H9 (cell line): ENCODE data around the gene RSPRY1. TPM values are rescaled to one million over a fixed set of nuclear protein-coding genes. Genes with fewer than 3 reads are reported as not detected.

ENCODE experiments used
- DNase-seq: peaks from one replicate; pipeline ENCODE4 v3.0.0-alpha.2; 2017
- H2AFZ ChIP-seq: one replicate; pipeline ENCODE4 v1.6.1; 2013; ENCODE audit warnings: mild to moderate bottlenecking, low read length, control low read depth, moderate library complexity
- H2AK5ac ChIP-seq: 2 replicates; pipeline ENCODE4 v1.6.1; 2013; ENCODE audit warnings: low read length, control low read depth, mixed read lengths; ENCODE audit not compliant: insufficient read length
- H2BK120ac ChIP-seq: one replicate; pipeline ENCODE4 v1.6.1; 2013; ENCODE audit warnings: low read depth, mild to moderate bottlenecking, low read length, control low read depth, inconsistent platforms; ENCODE audit not compliant: poor library complexity, severe bottlenecking
- H2BK12ac ChIP-seq: 2 replicates; pipeline ENCODE4 v1.6.1; 2013; ENCODE audit warnings: low read length, control low read depth, mixed read lengths, low read depth; ENCODE audit not compliant: insufficient read length
- H2BK15ac ChIP-seq: 2 replicates; pipeline ENCODE4 v1.6.1; 2013; ENCODE audit warnings: low read depth, low read length, control low read depth
- H2BK20ac ChIP-seq: one replicate; pipeline ENCODE4 v1.6.1; 2013; ENCODE audit warnings: low read depth, mild to moderate bottlenecking, low read length, control low read depth, inconsistent platforms; ENCODE audit not compliant: poor library complexity, severe bottlenecking
- H2BK5ac ChIP-seq: 2 replicates; pipeline ENCODE4 v1.6.1; 2013; ENCODE audit warnings: low read length, control low read depth, mixed read lengths; ENCODE audit not compliant: insufficient read length
- H3K14ac ChIP-seq: 2 replicates; pipeline ENCODE4 v1.6.1; 2013; ENCODE audit warnings: low read length, control low read depth; ENCODE audit not compliant: insufficient read depth
- H3K18ac ChIP-seq: 2 replicates; pipeline ENCODE4 v1.6.1; 2013; ENCODE audit warnings: low read depth, mild to moderate bottlenecking, mixed read lengths, low read length, control low read depth; ENCODE audit not compliant: insufficient read length
- H3K23ac ChIP-seq: 2 replicates; pipeline ENCODE4 v1.6.1; 2013; ENCODE audit warnings: low read length, control low read depth, mixed read lengths, low read depth; ENCODE audit not compliant: insufficient read length
- H3K23me2 ChIP-seq: 2 replicates; pipeline ENCODE4 v1.6.1; 2013; ENCODE audit warnings: low read depth, mild to moderate bottlenecking, mixed read lengths, low read length, control low read depth; ENCODE audit not compliant: insufficient read length, poor library complexity, severe bottlenecking
- H3K27ac ChIP-seq: 2 replicates; pipeline ENCODE4 v1.5.1; 2013; ENCODE audit warnings: low read length, control low read depth, mixed read lengths, low read depth; ENCODE audit not compliant: insufficient read length
- H3K27me3 ChIP-seq: 2 replicates; pipeline ENCODE4 v1.6.1; 2013; ENCODE audit warnings: low read length, control low read depth, inconsistent platforms; ENCODE audit not compliant: insufficient read depth
- H3K4ac ChIP-seq: 2 replicates; pipeline ENCODE4 v1.6.1; 2013; ENCODE audit warnings: low read depth, mild to moderate bottlenecking, control low read depth, inconsistent platforms, low read length, moderate library complexity
- H3K4me1 ChIP-seq: 2 replicates; pipeline ENCODE4 v1.6.1; 2013; ENCODE audit warnings: low read length, control low read depth, inconsistent platforms; ENCODE audit not compliant: insufficient read depth
- H3K4me2 ChIP-seq: 2 replicates; pipeline ENCODE4 v1.6.1; 2013; ENCODE audit warnings: low read length, control low read depth, mixed read lengths; ENCODE audit not compliant: insufficient read length, insufficient read depth
- H3K56ac ChIP-seq: 2 replicates; pipeline ENCODE4 v1.6.1; 2013; ENCODE audit warnings: low read depth, mild to moderate bottlenecking, mixed read lengths, low read length, control low read depth; ENCODE audit not compliant: insufficient read length
- H3K79me1 ChIP-seq: 2 replicates; pipeline ENCODE4 v1.6.1; 2013; ENCODE audit warnings: low read depth, mild to moderate bottlenecking, moderate library complexity, low read length, control low read depth, inconsistent platforms; ENCODE audit not compliant: insufficient read depth, poor library complexity, severe bottlenecking
- H3K79me2 ChIP-seq: 2 replicates; pipeline ENCODE4 v1.6.1; 2013; ENCODE audit warnings: low read length, control low read depth, inconsistent platforms; ENCODE audit not compliant: insufficient read depth
- H3K9ac ChIP-seq: 2 replicates; pipeline ENCODE4 v1.6.1; 2013; ENCODE audit warnings: low read length, control low read depth, mixed read lengths; ENCODE audit not compliant: insufficient read length; ENCODE audit errors: extremely low read depth
- H3K9me3 ChIP-seq: one replicate; pipeline ENCODE4 v1.6.1; 2013; ENCODE audit warnings: low read depth, low read length, inconsistent platforms; ENCODE audit not compliant: control insufficient read depth
- H3T11ph ChIP-seq: one replicate; pipeline ENCODE4 v1.6.1; 2013; ENCODE audit warnings: mild to moderate bottlenecking, low read length, control low read depth, inconsistent platforms
- H4K20me1 ChIP-seq: one replicate; pipeline ENCODE4 v1.6.1; 2013; ENCODE audit not compliant: control insufficient read depth, insufficient read length, insufficient read depth
- H4K5ac ChIP-seq: 2 replicates; pipeline ENCODE4 v1.6.1; 2013; ENCODE audit warnings: low read depth, mild to moderate bottlenecking, mixed read lengths, low read length, control low read depth; ENCODE audit not compliant: insufficient read length
- H4K8ac ChIP-seq: replicated peaks from 2 replicates; pipeline ENCODE4 v1.6.1; 2013; ENCODE audit warnings: low read length, control low read depth, mixed read lengths, low read depth; ENCODE audit not compliant: insufficient read length
- H4K91ac ChIP-seq: 2 replicates; pipeline ENCODE4 v1.6.1; 2013; ENCODE audit warnings: low read depth, mild to moderate bottlenecking, moderate library complexity, mixed read lengths, low read length, control low read depth; ENCODE audit not compliant: insufficient read length
- H3K27ac Mint-ChIP-seq, 3 experiments: 2 replicates in 2 of 3; 3 replicates in 1 of 3; pipeline ENCODE4 v1.8.0; 2020 to 2021; ENCODE audit warnings: mixed read lengths in 3 of 3, mild to moderate bottlenecking in 1 of 3, moderate library complexity in 1 of 3
- H3K27me3 Mint-ChIP-seq: 2 replicates; pipeline ENCODE4 v1.8.0; 2021; ENCODE audit warnings: low read depth, mild to moderate bottlenecking, moderate library complexity, mixed read lengths
- H3K36me3 Mint-ChIP-seq, 3 experiments: 2 replicates in 2 of 3; 3 replicates in 1 of 3; pipeline ENCODE4 v1.8.0; 2020 to 2021; ENCODE audit warnings: low read depth in 3 of 3, mixed read lengths in 3 of 3; ENCODE audit not compliant: insufficient read depth in 1 of 3
- H3K4me1 Mint-ChIP-seq, 2 experiments: 2 replicates each; pipeline ENCODE4 v1.8.0; 2020; ENCODE audit warnings: mixed read lengths in 2 of 2
- H3K4me3 Mint-ChIP-seq, 2 experiments: 2 replicates in 1 of 2; 3 replicates in 1 of 2; pipeline ENCODE4 v1.8.0; 2020 to 2021; ENCODE audit warnings: mild to moderate bottlenecking in 2 of 2, mixed read lengths in 2 of 2, moderate library complexity in 1 of 2
- H3K9me3 Mint-ChIP-seq, 2 experiments: 2 replicates in 1 of 2; 3 replicates in 1 of 2; pipeline ENCODE4 v1.8.0; 2020; ENCODE audit warnings: mild to moderate bottlenecking in 2 of 2, mixed read lengths in 2 of 2, moderate library complexity in 1 of 2
- WGBS: extraction: QIAGEN DNeasy Blood & Tissue Kit; methylation state at CpG from one replicate; pipeline ENCODE4 v1.1.7; 2013; ENCODE audit warnings: missing lambda C conversion rate, low lambda C conversion rate, mixed read lengths; ENCODE audit not compliant: insufficient read length; ENCODE audit errors: extremely low coverage; 5-methylcytosine and 5-hydroxymethylcytosine counted together
- total RNA-seq: library from RNA; stranded (reverse); gene quantifications from 2 replicates; pipeline ENCODE4 v1.2.1, GENCODE V29; 2021
- TF ChIP-seq, protein P1 (sequence below): fragments of 200-600 bp; sonication (generic); conservative IDR thresholded peaks from 3 replicates; pipeline ENCODE4 v1.8.0; 2021; ENCODE audit warnings: antibody characterized with exemption, mild to moderate bottlenecking

Gene RSPRY1
- total RNA-seq, 1 experiment from 2014 or later: 36.1 TPM

DNA sequence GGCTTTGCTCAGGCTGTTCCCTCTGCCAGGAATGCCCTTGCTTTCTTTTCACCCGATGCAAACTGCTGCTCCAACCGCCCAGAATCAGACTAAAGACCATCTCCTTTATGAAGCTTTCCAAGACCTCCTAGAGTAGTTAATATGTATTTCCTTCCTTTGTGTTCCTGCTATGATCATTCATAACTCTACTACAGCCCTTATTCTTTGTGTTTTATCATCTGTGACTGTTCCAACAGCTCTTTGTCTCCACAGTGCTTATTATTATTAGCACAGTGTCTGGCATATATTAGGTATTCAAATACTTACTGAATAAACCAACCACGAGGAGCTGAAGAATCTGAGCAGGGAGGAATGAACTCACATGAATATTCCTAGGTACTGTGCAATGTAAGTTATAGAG is 7.9 kb upstream of the RSPRY1 start:
- peaks cover 4 to 11% (median 6%) of the 10 kb centered on the region in 3 experiments; a peak in 5 of 7 replicates for H3K36me3 Mint-ChIP-seq
- no peak overlapping the region for H3K18ac ChIP-seq
- no CpG with 5 or more reads among the region's 3 CpGs for WGBS
- H2AK5ac ChIP-seq: no peak overlapping the region
- H2BK120ac ChIP-seq: no peak overlapping the region
- no peak overlapping the region for H3K23ac ChIP-seq
- no peaks in the 10 kb centered on the region; the same call in 1 of the 2 replicates for H3K4me1 ChIP-seq
- no peaks in the 10 kb centered on the region for H3K9me3 Mint-ChIP-seq
- H4K8ac ChIP-seq: no peak overlapping the region
- peaks cover 19 to 22% of the 10 kb centered on the region in 2 experiments for H3K4me1 Mint-ChIP-seq
- H3K27ac ChIP-seq: no peak overlapping the region
- no peak overlapping the region for H2BK15ac ChIP-seq
- H3K4ac ChIP-seq: no peak overlapping the region
- H4K91ac ChIP-seq: no peak overlapping the region
- TF ChIP-seq, protein P1, sequence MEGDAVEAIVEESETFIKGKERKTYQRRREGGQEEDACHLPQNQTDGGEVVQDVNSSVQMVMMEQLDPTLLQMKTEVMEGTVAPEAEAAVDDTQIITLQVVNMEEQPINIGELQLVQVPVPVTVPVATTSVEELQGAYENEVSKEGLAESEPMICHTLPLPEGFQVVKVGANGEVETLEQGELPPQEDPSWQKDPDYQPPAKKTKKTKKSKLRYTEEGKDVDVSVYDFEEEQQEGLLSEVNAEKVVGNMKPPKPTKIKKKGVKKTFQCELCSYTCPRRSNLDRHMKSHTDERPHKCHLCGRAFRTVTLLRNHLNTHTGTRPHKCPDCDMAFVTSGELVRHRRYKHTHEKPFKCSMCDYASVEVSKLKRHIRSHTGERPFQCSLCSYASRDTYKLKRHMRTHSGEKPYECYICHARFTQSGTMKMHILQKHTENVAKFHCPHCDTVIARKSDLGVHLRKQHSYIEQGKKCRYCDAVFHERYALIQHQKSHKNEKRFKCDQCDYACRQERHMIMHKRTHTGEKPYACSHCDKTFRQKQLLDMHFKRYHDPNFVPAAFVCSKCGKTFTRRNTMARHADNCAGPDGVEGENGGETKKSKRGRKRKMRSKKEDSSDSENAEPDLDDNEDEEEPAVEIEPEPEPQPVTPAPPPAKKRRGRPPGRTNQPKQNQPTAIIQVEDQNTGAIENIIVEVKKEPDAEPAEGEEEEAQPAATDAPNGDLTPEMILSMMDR: no peak
- H3K79me1 ChIP-seq: no peaks in the 10 kb centered on the region
- no peak overlapping the region for H2AFZ ChIP-seq
- H3K56ac ChIP-seq: no peak overlapping the region
- no peaks in the 10 kb centered on the region for H3K23me2 ChIP-seq
- no peaks in the 10 kb centered on the region for H3K27me3 ChIP-seq
- H4K5ac ChIP-seq: no peak overlapping the region
- DNase-seq: no peak
- H3K79me2 ChIP-seq: peaks cover 1% of the 10 kb centered on the region; the same call in 1 of the 2 replicates
- no peak overlapping the region for H3K4me3 Mint-ChIP-seq
- no peak overlapping the region for H2BK20ac ChIP-seq
- no peaks in the 10 kb centered on the region for H4K20me1 ChIP-seq
- no peak overlapping the region for H3K4me2 ChIP-seq
- H3T11ph ChIP-seq: no peak overlapping the region
- H3K9ac ChIP-seq: no peak overlapping the region
- H3K9me3 ChIP-seq: no peaks in the 10 kb centered on the region
- H3K27me3 Mint-ChIP-seq: no peaks in the 10 kb centered on the region
- H2BK5ac ChIP-seq: no peak overlapping the region
- H2BK12ac ChIP-seq: no peak overlapping the region
- H3K27ac Mint-ChIP-seq: no peak overlapping the region; a peak in 1 of 7 replicates
- H3K14ac ChIP-seq: no peak overlapping the region
